IMR-90 (cell line): ENCODE results near the gene PEX14. TPM values are rescaled to one million over a fixed set of nuclear protein-coding genes. Genes with fewer than 3 reads are reported as not detected.

Experiments used
- ATAC-seq: fragments of 200-7000 bp; cut with Tn5 transposase; 2 replicates; pipeline ENCODE4 v1.9.1; 2020; ENCODE audit warnings: low read depth, mild to moderate bottlenecking, moderate library complexity
- BruUV-seq: library from RNA; stranded (reverse); fragments of 400-500 nt; replicated peaks from 2 replicates; lab custom pipeline; 2021; lab: Mats Ljungman, UMichigan
- CTCF ChIA-PET: fragments of 300-600 bp; formaldehyde crosslinking; extraction: SDS; loops from one replicate; lab custom pipeline; 2021; ENCODE audit warnings: antibody characterized with exemption; lab: Yijun Ruan, JAX
- POLR2A ChIA-PET: fragments of 300-600 bp; sonication (Branson Sonifier 250); formaldehyde crosslinking; loops from one replicate; lab custom pipeline; 2022; ENCODE audit warnings: antibody characterized with exemption; ENCODE audit not compliant: unreplicated experiment; lab: Charles Lee
- DNase-seq: peaks from one replicate; pipeline ENCODE4 v3.0.0; 2013
- H2AFZ ChIP-seq: replicated peaks from 2 replicates; pipeline ENCODE3; 2013; ENCODE audit warnings: low read length, mild to moderate bottlenecking; ENCODE audit not compliant: poor library complexity
- H2AK5ac ChIP-seq: 2 replicates; pipeline ENCODE4 v1.6.1; 2013; ENCODE audit warnings: low read depth, low read length, inconsistent platforms
- H2AK9ac ChIP-seq: replicated peaks from 2 replicates; pipeline ENCODE3; 2013; ENCODE audit warnings: mild to moderate bottlenecking, low read depth, low read length, moderate library complexity; ENCODE audit not compliant: poor library complexity
- H2BK120ac ChIP-seq: 2 replicates; pipeline ENCODE4 v1.6.1; 2013; ENCODE audit warnings: low read depth, low read length, inconsistent platforms
- H2BK15ac ChIP-seq: 3 replicates; pipeline ENCODE4 v1.6.1; 2013; ENCODE audit warnings: low read depth, low read length, inconsistent platforms
- H2BK20ac ChIP-seq: 2 replicates; pipeline ENCODE4 v1.6.1; 2013; ENCODE audit warnings: low read depth, mild to moderate bottlenecking, inconsistent platforms, low read length, moderate library complexity
- H2BK5ac ChIP-seq: 2 replicates; pipeline ENCODE4 v1.6.1; 2013; ENCODE audit warnings: mild to moderate bottlenecking, low read depth, low read length, inconsistent platforms; ENCODE audit not compliant: poor library complexity, severe bottlenecking
- H3K14ac ChIP-seq: replicated peaks from 2 replicates; pipeline ENCODE4 v1.6.1; 2013; ENCODE audit warnings: low read depth, low read length, inconsistent platforms
- H3K18ac ChIP-seq: 2 replicates; pipeline ENCODE4 v1.6.1; 2013; ENCODE audit warnings: low read depth, low read length, control low read depth
- H3K23ac ChIP-seq: 2 replicates; pipeline ENCODE4 v1.6.1; 2013; ENCODE audit warnings: low read depth, low read length, inconsistent platforms
- H3K27ac ChIP-seq: 2 replicates; pipeline ENCODE4 v1.5.1; 2013; ENCODE audit warnings: mild to moderate bottlenecking, control low read depth, low read length; ENCODE audit not compliant: insufficient read depth
- H3K27me3 ChIP-seq: 2 replicates; pipeline ENCODE4 v1.6.1; 2013; ENCODE audit warnings: low read length; ENCODE audit not compliant: control insufficient read depth, insufficient read depth
- H3K36me3 ChIP-seq: 2 replicates; pipeline ENCODE4 v1.6.1; 2013; ENCODE audit warnings: low read length, mixed read lengths; ENCODE audit not compliant: control insufficient read depth, insufficient read depth
- H3K4ac ChIP-seq: 2 replicates; pipeline ENCODE4 v1.6.1; 2013; ENCODE audit warnings: low read depth, low read length, inconsistent platforms
- H3K4me1 ChIP-seq: 2 replicates; pipeline ENCODE4 v1.6.1; 2013; ENCODE audit warnings: low read length, mixed read lengths; ENCODE audit not compliant: control insufficient read depth, insufficient read depth
- H3K4me2 ChIP-seq: 2 replicates; pipeline ENCODE4 v1.6.1; 2013; ENCODE audit warnings: low read depth, mild to moderate bottlenecking, control low read depth, low read length, moderate library complexity
- H3K4me3 ChIP-seq: 2 replicates; pipeline ENCODE4 v1.5.1; 2013; ENCODE audit warnings: low read depth, mild to moderate bottlenecking, control low read depth, low read length, moderate library complexity; ENCODE audit not compliant: insufficient read depth
- H3K56ac ChIP-seq: 2 replicates; pipeline ENCODE4 v1.6.1; 2013; ENCODE audit warnings: low read length, inconsistent platforms; ENCODE audit not compliant: insufficient read depth; ENCODE audit errors: extremely low read depth
- H3K79me1 ChIP-seq, 2 experiments: 2 replicates each; pipeline ENCODE4 v1.6.1; 2013; ENCODE audit warnings: low read length in 2 of 2, inconsistent platforms in 1 of 2, low read depth in 1 of 2
- H3K9ac ChIP-seq: 2 replicates; pipeline ENCODE4 v1.6.1; 2013; ENCODE audit warnings: low read depth, low read length, control low read depth
- H3K9me1 ChIP-seq: 2 replicates; pipeline ENCODE4 v1.6.1; 2013; ENCODE audit warnings: low read length, inconsistent platforms; ENCODE audit not compliant: insufficient read depth
- H3K9me3 ChIP-seq: 2 replicates; pipeline ENCODE4 v1.6.1; 2013; ENCODE audit warnings: low read length; ENCODE audit not compliant: control insufficient read depth, insufficient read depth
- H4K20me1 ChIP-seq: 2 replicates; pipeline ENCODE4 v1.6.1; 2013; ENCODE audit warnings: low read length, inconsistent platforms; ENCODE audit not compliant: insufficient read depth
- H4K5ac ChIP-seq: 2 replicates; pipeline ENCODE4 v1.6.1; 2013; ENCODE audit warnings: mild to moderate bottlenecking, low read depth, low read length, control low read depth
- H4K8ac ChIP-seq, 2 experiments: 2 replicates each; pipeline ENCODE4 v1.6.1; 2013; ENCODE audit warnings: low read depth in 2 of 2, low read length in 2 of 2, control low read depth in 1 of 2, inconsistent platforms in 1 of 2
- H4K91ac ChIP-seq: 2 replicates; pipeline ENCODE4 v1.6.1; 2013; ENCODE audit warnings: low read depth, low read length, inconsistent platforms; ENCODE audit not compliant: insufficient read depth
- BHLHE40 ChIP-seq: fragments of 150-350 bp; IDR thresholded peaks from 2 replicates; pipeline ENCODE4 v1.6.1; 2016; ENCODE audit warnings: mild to moderate bottlenecking, low read depth, low read length
- CEBPB ChIP-seq: IDR thresholded peaks from 2 replicates; pipeline ENCODE4 v1.6.1; 2012; ENCODE audit warnings: low read depth, low read length, improper control_type of control experiment
- CHD1 ChIP-seq: IDR thresholded peaks from 2 replicates; pipeline ENCODE4 v1.6.1; 2012; ENCODE audit warnings: low read depth, low read length, improper control_type of control experiment
- FOS ChIP-seq: fragments of 150-350 bp; IDR thresholded peaks from 2 replicates; pipeline ENCODE4 v1.6.1; 2016; ENCODE audit warnings: low read depth, low read length
- MAFK ChIP-seq: IDR thresholded peaks from 2 replicates; pipeline ENCODE4 v1.6.1; 2012; ENCODE audit warnings: low read depth, low read length, improper control_type of control experiment
- MAZ ChIP-seq: IDR thresholded peaks from 2 replicates; pipeline ENCODE4 v1.6.1; 2012; ENCODE audit warnings: low read depth, mild to moderate bottlenecking, low read length, improper control_type of control experiment, moderate library complexity, borderline replicate concordance
- MXI1 ChIP-seq: IDR thresholded peaks from 2 replicates; pipeline ENCODE4 v1.6.1; 2012; ENCODE audit warnings: low read depth, mild to moderate bottlenecking, low read length, moderate library complexity, borderline replicate concordance
- NFE2L2 ChIP-seq: fragments of 150-350 bp; IDR thresholded peaks from 2 replicates; pipeline ENCODE4 v1.6.1; 2016; ENCODE audit warnings: low read depth, mild to moderate bottlenecking, low read length
- POLR2A ChIP-seq: IDR thresholded peaks from 2 replicates; pipeline ENCODE4 v1.6.1; 2012; ENCODE audit warnings: mild to moderate bottlenecking, low read depth, low read length
- RAD21 ChIP-seq: IDR thresholded peaks from 2 replicates; pipeline ENCODE4 v1.6.1; 2012; ENCODE audit warnings: low read length, improper control_type of control experiment
- RCOR1 ChIP-seq: IDR thresholded peaks from 2 replicates; pipeline ENCODE4 v1.6.1; 2012; ENCODE audit warnings: mild to moderate bottlenecking, low read length, improper control_type of control experiment; ENCODE audit not compliant: insufficient replicate concordance
- RFX5 ChIP-seq: IDR thresholded peaks from 2 replicates; pipeline ENCODE4 v1.8.0; 2012; ENCODE audit warnings: low read depth, mild to moderate bottlenecking, low read length, moderate library complexity
- SMC3 ChIP-seq: fragments of 150-350 bp; IDR thresholded peaks from 2 replicates; pipeline ENCODE4 v1.6.1; 2016; ENCODE audit warnings: low read depth, mild to moderate bottlenecking, antibody characterized with exemption, low read length, moderate library complexity
- WGBS, 2 experiments: methylation state at CpG; one replicate each; pipeline versions ENCODE4 v1.1.5 to v1.1.7; 2013; ENCODE audit warnings: missing lambda C conversion rate in 2 of 2; ENCODE audit not compliant: insufficient read length in 1 of 2; ENCODE audit errors: extremely low coverage in 2 of 2; 5-methylcytosine and 5-hydroxymethylcytosine counted together
- dilution Hi-C: fragments of 300-500 bp; cut with HindIII; formaldehyde crosslinking; loops from one replicate; pipeline ENCODE4 v1.14.3; 2018; ENCODE audit warnings: low sequenced_read_pairs; ENCODE audit not compliant: unreplicated experiment
- in situ Hi-C: fragments of 300-500 bp; cut with MboI; formaldehyde crosslinking; loops from 3 replicates; pipeline ENCODE4 v1.14.3; 2019; ENCODE audit warnings: low sequenced_read_pairs, inconsistent platforms, mixed read lengths
- intact Hi-C: fragments of 100-400 bp; cut with micrococcal nuclease; formaldehyde crosslinking; loops from 2 replicates; pipeline ENCODE4 v1.10.0; 2022
- polyA plus RNA-seq, 3 experiments: library from polyadenylated mRNA; depleted of rRNA; stranded (reverse); fragments of >200 nt; gene quantifications; 2 replicates each; pipeline ENCODE4 v1.2.3, GENCODE V29; 2012; ENCODE audit warnings: low replicate concordance in 1 of 3
- total RNA-seq: library from RNA; depleted of rRNA; stranded (reverse); fragments of >200 nt; gene quantifications from 2 replicates; pipeline ENCODE4 v1.2.3, GENCODE V29; 2012
- TF ChIP-seq, protein P1 (sequence below): fragments of 150-350 bp; IDR thresholded peaks from 2 replicates; pipeline ENCODE4 v1.6.1; 2016; ENCODE audit warnings: low read depth, mild to moderate bottlenecking, low read length, moderate library complexity, borderline replicate concordance
- TF ChIP-seq, protein P2 (sequence below): fragments of 150-350 bp; IDR thresholded peaks from 2 replicates; pipeline ENCODE4 v1.6.1; 2017; ENCODE audit warnings: mild to moderate bottlenecking, antibody characterized with exemption, low read length, low read depth
- TF ChIP-seq, protein P3 (sequence below): conservative IDR thresholded peaks from 2 replicates; pipeline ENCODE4 v1.5.1; 2012; ENCODE audit warnings: mild to moderate bottlenecking, low read depth, low read length, improper control_type of control experiment

PEX14 gene
- total and polyA plus RNA-seq, 2 of the 4 experiments (the other 2 are of a cell fraction) = 9.5 to 22.5 TPM

DNA sequence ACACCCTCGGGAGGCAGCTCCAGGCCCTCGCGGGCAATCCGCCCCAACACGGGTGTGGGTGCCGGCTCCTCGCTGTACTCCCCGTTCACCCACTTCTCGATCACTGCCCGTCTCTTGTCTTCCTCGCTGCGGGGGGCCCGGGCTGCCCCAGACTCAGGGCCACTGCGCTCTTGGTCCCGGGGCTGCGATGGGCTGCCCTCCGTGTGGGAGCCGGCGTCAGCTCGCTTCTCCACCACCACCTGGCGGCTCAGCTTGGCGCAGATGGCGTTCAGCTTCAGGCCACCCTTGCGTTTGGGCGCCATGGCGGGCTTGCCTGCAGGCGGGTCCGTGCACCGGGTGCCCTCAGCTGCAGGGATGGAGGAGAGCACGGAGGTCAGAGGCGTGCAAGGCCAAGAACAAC is 190.5 kb downstream of the PEX14 start:
- Histone ChIP-seq H4K8ac (no peak overlapping the region), H2BK5ac (no peak overlapping the region), H2AFZ (no peak overlapping the region), H4K5ac (no peak overlapping the region), H2BK15ac (no peak overlapping the region), H3K79me1 (no peaks in the 10 kb centered on the region), H3K9me1 (no peaks in the 10 kb centered on the region), H3K9ac (no peak overlapping the region), H3K36me3 (no peaks in the 10 kb centered on the region), H3K18ac (no peak overlapping the region), H4K91ac (no peak overlapping the region), H3K4ac (no peak overlapping the region), H3K9me3 (no peaks in the 10 kb centered on the region), H3K56ac (no peak overlapping the region), H3K14ac (no peak overlapping the region), H2AK9ac (no peak overlapping the region), H3K4me1 (peaks cover 1% of the 10 kb centered on the region; the same call in 1 of the 2 replicates), H3K4me3 (no peak overlapping the region), H2BK120ac (no peak overlapping the region), H3K23ac (no peak overlapping the region), H2AK5ac (no peak overlapping the region), H3K27me3 (peaks cover 7% of the 10 kb centered on the region; the same call in 1 of the 2 replicates), H3K4me2 (no peak overlapping the region), H4K20me1 (no peaks in the 10 kb centered on the region), H3K27ac (no peak overlapping the region), H2BK20ac (no peak overlapping the region)
- WGBS, 2 experiments = 94% methylated on average over 29 of the region's 31 CpGs; no CpG with 5 or more reads in 1 of the 2 experiments
- ChIA-PET CTCF (no interaction called here), POLR2A (interaction anchor here (0.5 kb wide), 1 partner anchor 696 kb away, joined by 7 read pairs; no protein-coding TSS in a partner anchor)
- DNase-seq (no peak), ATAC-seq (no peak)
- TF ChIP-seq SMC3 (no peak), POLR2A (no peak), MAZ (no peak), RAD21 (no peak), NFE2L2 (no peak), BHLHE40 (no peak), MXI1 (no peak), RCOR1 (no peak), CEBPB (no peak), FOS (no peak), RFX5 (no peak), MAFK (no peak), CHD1 (no peak)
- TF ChIP-seq, protein P1, sequence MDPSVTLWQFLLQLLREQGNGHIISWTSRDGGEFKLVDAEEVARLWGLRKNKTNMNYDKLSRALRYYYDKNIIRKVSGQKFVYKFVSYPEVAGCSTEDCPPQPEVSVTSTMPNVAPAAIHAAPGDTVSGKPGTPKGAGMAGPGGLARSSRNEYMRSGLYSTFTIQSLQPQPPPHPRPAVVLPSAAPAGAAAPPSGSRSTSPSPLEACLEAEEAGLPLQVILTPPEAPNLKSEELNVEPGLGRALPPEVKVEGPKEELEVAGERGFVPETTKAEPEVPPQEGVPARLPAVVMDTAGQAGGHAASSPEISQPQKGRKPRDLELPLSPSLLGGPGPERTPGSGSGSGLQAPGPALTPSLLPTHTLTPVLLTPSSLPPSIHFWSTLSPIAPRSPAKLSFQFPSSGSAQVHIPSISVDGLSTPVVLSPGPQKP = no peak
- TF ChIP-seq, protein P2, sequence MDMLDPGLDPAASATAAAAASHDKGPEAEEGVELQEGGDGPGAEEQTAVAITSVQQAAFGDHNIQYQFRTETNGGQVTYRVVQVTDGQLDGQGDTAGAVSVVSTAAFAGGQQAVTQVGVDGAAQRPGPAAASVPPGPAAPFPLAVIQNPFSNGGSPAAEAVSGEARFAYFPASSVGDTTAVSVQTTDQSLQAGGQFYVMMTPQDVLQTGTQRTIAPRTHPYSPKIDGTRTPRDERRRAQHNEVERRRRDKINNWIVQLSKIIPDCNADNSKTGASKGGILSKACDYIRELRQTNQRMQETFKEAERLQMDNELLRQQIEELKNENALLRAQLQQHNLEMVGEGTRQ = no peak
- TF ChIP-seq, protein P3, sequence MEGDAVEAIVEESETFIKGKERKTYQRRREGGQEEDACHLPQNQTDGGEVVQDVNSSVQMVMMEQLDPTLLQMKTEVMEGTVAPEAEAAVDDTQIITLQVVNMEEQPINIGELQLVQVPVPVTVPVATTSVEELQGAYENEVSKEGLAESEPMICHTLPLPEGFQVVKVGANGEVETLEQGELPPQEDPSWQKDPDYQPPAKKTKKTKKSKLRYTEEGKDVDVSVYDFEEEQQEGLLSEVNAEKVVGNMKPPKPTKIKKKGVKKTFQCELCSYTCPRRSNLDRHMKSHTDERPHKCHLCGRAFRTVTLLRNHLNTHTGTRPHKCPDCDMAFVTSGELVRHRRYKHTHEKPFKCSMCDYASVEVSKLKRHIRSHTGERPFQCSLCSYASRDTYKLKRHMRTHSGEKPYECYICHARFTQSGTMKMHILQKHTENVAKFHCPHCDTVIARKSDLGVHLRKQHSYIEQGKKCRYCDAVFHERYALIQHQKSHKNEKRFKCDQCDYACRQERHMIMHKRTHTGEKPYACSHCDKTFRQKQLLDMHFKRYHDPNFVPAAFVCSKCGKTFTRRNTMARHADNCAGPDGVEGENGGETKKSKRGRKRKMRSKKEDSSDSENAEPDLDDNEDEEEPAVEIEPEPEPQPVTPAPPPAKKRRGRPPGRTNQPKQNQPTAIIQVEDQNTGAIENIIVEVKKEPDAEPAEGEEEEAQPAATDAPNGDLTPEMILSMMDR = no peak
- dilution Hi-C loops = no loop called here
- in situ Hi-C loops = no loop called here
- BruUV-seq = no TSS peak
- intact Hi-C loops = no loop called here
